Measurements from ENCODE around the gene STRBP. TPM values are rescaled to one million over a fixed set of nuclear protein-coding genes. Genes with fewer than 3 reads are reported as not detected.
"Not testable (repeated sequence)": the region's sequence is repeated elsewhere in the genome, so short reads cannot be mapped to it uniquely, and the experiment has no call there.

Gene STRBP
- total RNA-seq = 7.2 and 8.1 TPM in 2 replicates

- peak; percentile 53 to 88 for DNase-seq (ENCODE audit: low read depth in 2 of 2)
Observed at GRCh38 chr9:123268465-123269259, at the start of gene STRBP. STRBP (minus strand) TSS chr9:123268586; CDS start chr9:123184134, 84,452 bp downstream.

GRCh38 chr9:123316053-123316718 lies 47.8 kb upstream of the STRBP start:
- peak in 1 of 2 donors; percentile 12 for DNase-seq (ENCODE audit: low read depth in 2 of 2)

- DNase-seq (ENCODE audit: low read depth in 2 of 2) = no peak
Observed at GRCh38 chr9:123315635-123316034, 47.2 kb upstream of the STRBP start.

GRCh38 chr9:123314617-123315016 lies 46.2 kb upstream of the STRBP start:
- DNase-seq (ENCODE audit: low read depth in 2 of 2) = no peak

GRCh38 chr9:123312306-123312877 lies 44.0 kb upstream of the STRBP start:
- no peak for DNase-seq (ENCODE audit: low read depth in 2 of 2)

- no peak for DNase-seq (ENCODE audit: low read depth in 2 of 2)
Observed at GRCh38 chr9:123311250-123311752, 42.9 kb upstream of the STRBP start.

GRCh38 chr9:123310551-123311249 lies 42.3 kb upstream of the STRBP start:
- no peak for DNase-seq (ENCODE audit: low read depth in 2 of 2)

GRCh38 chr9:123309611-123310010 lies 41.2 kb upstream of the STRBP start:
- DNase-seq (ENCODE audit: low read depth in 2 of 2) = no peak

GRCh38 chr9:123305879-123306278 lies 37.5 kb upstream of the STRBP start:
- DNase-seq (ENCODE audit: low read depth in 2 of 2) = no peak

- DNase-seq (ENCODE audit: low read depth in 2 of 2) = no peak
Observed at GRCh38 chr9:123304340-123304691, 35.9 kb upstream of the STRBP start.

GRCh38 chr9:123302348-123303214 lies 34.2 kb upstream of the STRBP start:
- peak in 1 of 2 donors; percentile 71 for DNase-seq (ENCODE audit: low read depth in 2 of 2)

- DNase-seq (ENCODE audit: low read depth in 2 of 2) = not testable (repeated sequence)
Observed at GRCh38 chr9:123301936-123302335, 33.5 kb upstream of the STRBP start.

- DNase-seq (ENCODE audit: low read depth in 2 of 2) = no peak
Observed at GRCh38 chr9:123300554-123300953, 32.2 kb upstream of the STRBP start.

GRCh38 chr9:123299558-123300126 lies 31.3 kb upstream of the STRBP start:
- DNase-seq (ENCODE audit: low read depth in 2 of 2) = no peak

GRCh38 chr9:123296174-123296573 lies 27.8 kb upstream of the STRBP start:
- DNase-seq (ENCODE audit: low read depth in 2 of 2) = no peak

- DNase-seq (ENCODE audit: low read depth in 2 of 2) = no peak
Observed at GRCh38 chr9:123291736-123292135, 23.4 kb upstream of the STRBP start.

GRCh38 chr9:123290764-123291163 lies 22.4 kb upstream of the STRBP start:
- DNase-seq (ENCODE audit: low read depth in 2 of 2) = no peak

GRCh38 chr9:123287639-123288038 lies 19.3 kb upstream of the STRBP start:
- no peak for DNase-seq (ENCODE audit: low read depth in 2 of 2)

GRCh38 chr9:123286324-123286723 lies 17.9 kb upstream of the STRBP start:
- DNase-seq (ENCODE audit: low read depth in 2 of 2) = no peak

GRCh38 chr9:123284656-123285055 lies 16.3 kb upstream of the STRBP start:
- DNase-seq (ENCODE audit: low read depth in 2 of 2) = no peak

Data from dermis microvascular lymphatic vessel endothelial cell (primary cell).